Keratinocyte (primary cell): ENCODE measurements around the gene HORMAD2. TPM values are rescaled to one million over a fixed set of nuclear protein-coding genes. Genes with fewer than 3 reads are reported as not detected.

Experiments used
- DNase-seq: peaks from one replicate; pipeline ENCODE4 v3.0.0-alpha.2; 2011; ENCODE audit warnings: low read depth, missing footprints, low spot score
- FAIRE-seq: peaks from 2 replicates; lab custom pipeline; 2011; peaks lifted over from hg19 to GRCh38; lab: Jason Lieb, UNC
- H2AFZ ChIP-seq: 2 replicates; pipeline ENCODE4 v1.6.0; 2012; ENCODE audit warnings: low read length, control low read depth, inconsistent platforms; ENCODE audit not compliant: control insufficient read depth
- H3K27ac ChIP-seq: 2 replicates; pipeline ENCODE4 v1.5.1; 2011; ENCODE audit warnings: low read length; ENCODE audit not compliant: control insufficient read depth, insufficient read depth
- H3K27me3 ChIP-seq: 3 replicates; pipeline ENCODE4 v1.6.0; 2011; ENCODE audit warnings: low read length; ENCODE audit not compliant: control insufficient read depth, insufficient read depth; ENCODE audit errors: extremely low read depth
- H3K36me3 ChIP-seq, 2 experiments: 2 replicates in 1 of 2; 3 replicates in 1 of 2; pipeline ENCODE4 v1.5.1; 2011; ENCODE audit warnings: low read length in 2 of 2, mild to moderate bottlenecking in 1 of 2; ENCODE audit not compliant: control insufficient read depth in 2 of 2, insufficient read depth in 2 of 2; ENCODE audit errors: extremely low read depth in 1 of 2
- H3K4me1 ChIP-seq: 3 replicates; pipeline ENCODE4 v1.5.1; 2011; ENCODE audit warnings: low read length; ENCODE audit not compliant: control insufficient read depth, insufficient read depth; ENCODE audit errors: extremely low read depth
- H3K4me2 ChIP-seq: 3 replicates; pipeline ENCODE4 v1.6.0; 2011; ENCODE audit warnings: low read depth, low read length; ENCODE audit not compliant: control insufficient read depth, insufficient read depth; ENCODE audit errors: extremely low read depth
- H3K4me3 ChIP-seq, 3 experiments: fragments of 200-600 bp in 1 of 3; sonication (generic) in 1 of 3; 2 replicates in 2 of 3; 3 replicates in 1 of 3; pipeline ENCODE4 v1.5.1; 2011 to 2016; ENCODE audit warnings: low read length in 3 of 3, mild to moderate bottlenecking in 3 of 3, control low read depth in 2 of 3, inconsistent platforms in 1 of 3, low read depth in 1 of 3, mixed read lengths in 1 of 3, mixed run types in 1 of 3, moderate library complexity in 1 of 3; ENCODE audit not compliant: control insufficient read depth in 2 of 3, insufficient read depth in 2 of 3; ENCODE audit errors: extremely low read depth in 1 of 3
- H3K79me2 ChIP-seq: 2 replicates; pipeline ENCODE4 v1.6.0; 2012; ENCODE audit warnings: low read length; ENCODE audit not compliant: control insufficient read depth, insufficient read depth
- H3K9ac ChIP-seq: 3 replicates; pipeline ENCODE4 v1.6.0; 2011; ENCODE audit warnings: low read length; ENCODE audit not compliant: control insufficient read depth, insufficient read depth; ENCODE audit errors: extremely low read depth
- H3K9me1 ChIP-seq: 3 replicates; pipeline ENCODE4 v1.6.0; 2011; ENCODE audit warnings: low read length; ENCODE audit not compliant: control insufficient read depth, insufficient read depth; ENCODE audit errors: extremely low read depth
- H3K9me3 ChIP-seq: 2 replicates; pipeline ENCODE4 v1.5.1; 2012; ENCODE audit warnings: low read depth, low read length; ENCODE audit not compliant: control insufficient read depth
- H4K20me1 ChIP-seq: 3 replicates; pipeline ENCODE4 v1.6.0; 2011; ENCODE audit warnings: low read length; ENCODE audit not compliant: control insufficient read depth, insufficient read depth; ENCODE audit errors: extremely low read depth
- CTCF ChIP-seq, 3 experiments: IDR thresholded peaks in 1 of 3; conservative IDR thresholded peaks in 1 of 3; optimal IDR thresholded peaks in 1 of 3; 2 replicates in 2 of 3; 3 replicates in 1 of 3; pipeline versions ENCODE3 to v1.5.1; 2011; ENCODE audit warnings: low read length in 3 of 3, mild to moderate bottlenecking in 3 of 3, moderate library complexity in 2 of 3, control low read depth in 1 of 3, inconsistent platforms in 1 of 3; ENCODE audit not compliant: insufficient read depth in 2 of 3; ENCODE audit errors: extremely low read depth in 1 of 3
- EZH2 ChIP-seq: IDR thresholded peaks from one replicate; pipeline ENCODE4 v1.6.1; 2012; ENCODE audit warnings: inconsistent platforms, mild to moderate bottlenecking, low read length, moderate library complexity
- dilution Hi-C: fragments of 300-500 bp; cut with MboI; formaldehyde crosslinking; loops from one replicate; pipeline ENCODE4 v1.7.0; 2020; ENCODE audit warnings: low sequenced_read_pairs; ENCODE audit not compliant: extremely low pct_ligation_motif_present
- polyA plus RNA-seq, 5 experiments: library from polyadenylated mRNA; depleted of rRNA in 3 of 5; stranded (reverse) in 3 of 5; stranded (forward) in 1 of 5; unstranded in 1 of 5; fragments of >200 nt; gene quantifications; 1 replicate in 1 of 5; 2 replicates in 3 of 5; 3 replicates in 1 of 5; pipeline versions ENCODE4 v1.2.1 to v1.2.3, GENCODE V29; 2011 to 2012; ENCODE audit warnings: missing spikeins in 2 of 5, low read depth in 1 of 5, low replicate concordance in 1 of 5

The HORMAD2 gene
- polyA plus RNA-seq, 1 donor (not counting 4 experiments of a cell fraction or from before 2014, with no cell fraction given), result not detected

DNA sequence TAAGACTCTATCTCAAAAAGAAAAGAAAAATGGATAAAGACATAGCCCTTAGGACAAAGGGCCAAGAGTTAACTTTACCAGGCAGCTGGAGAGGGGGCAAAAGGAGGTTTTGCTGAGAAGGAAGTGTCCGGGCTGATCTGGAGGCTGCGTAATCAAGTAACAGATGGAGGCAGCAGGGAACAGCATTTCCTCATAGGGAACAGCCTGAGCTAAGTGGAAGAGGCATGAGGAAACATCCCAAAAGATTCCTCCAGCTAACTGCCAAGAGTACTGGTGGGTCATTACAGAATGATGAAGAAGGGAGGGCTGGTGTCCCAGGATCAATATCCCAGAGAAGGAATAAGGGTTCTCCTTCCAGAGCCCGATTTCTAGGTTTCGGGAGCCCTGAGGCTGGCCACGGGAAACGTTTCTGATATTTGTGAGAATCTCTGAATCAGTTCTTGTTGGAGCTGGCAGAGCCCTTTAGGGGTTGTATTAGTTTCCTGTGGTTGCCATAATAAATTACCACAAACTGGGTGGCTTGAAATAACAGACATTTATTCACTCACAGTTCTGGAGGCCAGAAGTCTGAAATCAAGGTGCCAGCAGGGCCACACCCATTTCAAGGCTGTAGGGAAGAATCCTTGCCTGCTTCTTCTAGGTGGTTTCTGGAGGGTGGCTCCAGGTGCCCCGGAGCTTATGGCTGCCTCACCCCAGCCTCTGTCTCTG is 145.1 kb downstream of the HORMAD2 start:
- FAIRE-seq (peak; percentile 68), DNase-seq (no peak)
- H3K4me2 ChIP-seq, result peak overlapping the region; percentile 50
- H3K27ac ChIP-seq, result peak overlapping the region; percentile 66
- H3K9ac ChIP-seq, result peak overlapping the region; percentile 55
- TF ChIP-seq EZH2, result no peak
- TF ChIP-seq CTCF (optimal IDR thresholded peaks at IDR 0.05 in 1 of 3, IDR thresholded peaks at IDR 0.05 in 1 of 3, conservative IDR thresholded peaks at IDR 0.05 in 1 of 3; ENCODE audit: extremely low read depth in 1 of 3, insufficient read depth in 2 of 3, low read length in 3 of 3), result no peak
- no peaks in the 10 kb centered on the region for H4K20me1 ChIP-seq
- no peaks in the 10 kb centered on the region for H3K79me2 ChIP-seq
- no peaks in the 10 kb centered on the region for H3K9me1 ChIP-seq
- no peak overlapping the region for H2AFZ ChIP-seq
- dilution Hi-C loops, result no loop called here
- H3K4me1 ChIP-seq, result peaks cover 54% of the 10 kb centered on the region
- H3K36me3 ChIP-seq, result no peaks in the 10 kb centered on the region
- H3K9me3 ChIP-seq, result no peaks in the 10 kb centered on the region
- H3K27me3 ChIP-seq, result peaks cover 6% of the 10 kb centered on the region
- no peak overlapping the region for H3K4me3 ChIP-seq

DNA sequence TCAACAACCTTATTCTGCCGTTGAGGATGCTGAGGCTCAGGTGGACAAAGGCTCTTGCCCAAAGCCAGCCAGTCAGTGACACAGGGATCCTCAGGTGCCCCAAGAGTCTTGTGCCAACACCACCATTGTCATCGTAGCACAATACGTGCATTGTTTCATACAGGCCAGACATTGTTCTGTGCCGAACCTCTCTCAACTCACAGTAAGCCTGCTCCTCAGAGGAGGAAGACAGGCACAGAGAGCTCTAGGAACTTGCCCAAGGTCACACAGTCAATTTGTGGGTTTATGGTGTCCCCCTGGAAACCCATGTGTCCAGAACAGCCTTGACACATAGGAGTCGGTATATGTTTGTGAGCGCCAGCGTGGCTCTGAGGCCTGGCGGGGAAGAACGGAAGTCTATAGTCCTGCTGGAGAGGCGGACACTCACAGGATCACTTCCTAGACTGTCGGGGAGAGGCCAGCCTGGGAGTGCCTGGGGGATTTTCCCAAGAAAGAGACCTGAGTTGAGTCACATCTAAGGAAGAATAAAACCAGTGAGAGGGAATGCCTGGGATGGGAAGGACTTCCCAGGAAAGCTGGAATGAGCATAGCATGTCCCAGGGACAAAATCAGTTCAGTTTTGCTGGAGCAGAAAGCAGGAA is 146.0 kb downstream of the HORMAD2 start:
- DNase-seq (no peak), FAIRE-seq (peak; percentile 79)
- no peak for TF ChIP-seq CTCF (optimal IDR thresholded peaks at IDR 0.05 in 1 of 3, IDR thresholded peaks at IDR 0.05 in 1 of 3, conservative IDR thresholded peaks at IDR 0.05 in 1 of 3; ENCODE audit: extremely low read depth in 1 of 3, insufficient read depth in 2 of 3, low read length in 3 of 3)
- TF ChIP-seq EZH2, result no peak
- peak overlapping the region; percentile 55 for H3K9ac ChIP-seq
- peaks cover 54% of the 10 kb centered on the region for H3K4me1 ChIP-seq
- no peaks in the 10 kb centered on the region for H3K9me1 ChIP-seq
- H3K27ac ChIP-seq, result peak overlapping the region; percentile 66
- no peaks in the 10 kb centered on the region for H4K20me1 ChIP-seq
- no peak overlapping the region for H3K4me3 ChIP-seq
- no peaks in the 10 kb centered on the region for H3K36me3 ChIP-seq
- dilution Hi-C loops, result no loop called here
- peaks cover 4% of the 10 kb centered on the region for H3K27me3 ChIP-seq
- no peak overlapping the region for H2AFZ ChIP-seq
- peak overlapping the region; percentile 50 for H3K4me2 ChIP-seq
- H3K79me2 ChIP-seq, result no peaks in the 10 kb centered on the region
- no peaks in the 10 kb centered on the region for H3K9me3 ChIP-seq

Other genes with a start within 250 kb of the HORMAD2 start
- 50.7 to 53.0 TPM (median 51.3 TPM) in 3 replicates for gene ASCC2, start 242.2 kb upstream of the HORMAD2 start, polyA plus RNA-seq
- 16.4 to 22.1 TPM (median 16.5 TPM) in 3 replicates for gene MTMR3, start 197.3 kb upstream of the HORMAD2 start, polyA plus RNA-seq
- gene LIF, start 166.3 kb downstream of the HORMAD2 start, polyA plus RNA-seq, result 1.2 to 14.3 TPM (median 3.1 TPM) in 3 replicates
- not detected in 3 replicates for gene OSM, start 186.4 kb downstream of the HORMAD2 start, polyA plus RNA-seq
- gene CASTOR1, start 209.0 kb downstream of the HORMAD2 start, polyA plus RNA-seq, result 6.7 to 20.0 TPM (median 9.1 TPM) in 3 replicates
- 15.0 to 27.4 TPM (median 17.8 TPM) in 3 replicates for gene TBC1D10A, start 246.5 kb downstream of the HORMAD2 start, polyA plus RNA-seq